Endodermal cell (in vitro differentiated cells): ENCODE data around the gene PFN3. TPM values are rescaled to one million over a fixed set of nuclear protein-coding genes. Genes with fewer than 3 reads are reported as not detected.

Source experiments
- DNase-seq: peaks from one replicate; pipeline ENCODE4 v3.0.0-alpha.2; 2017
- H3K27ac ChIP-seq: 2 replicates; pipeline ENCODE4 v1.5.1; 2013; ENCODE audit warnings: mild to moderate bottlenecking, low read depth, low read length, moderate library complexity
- H3K27me3 ChIP-seq: 2 replicates; pipeline ENCODE4 v1.6.1; 2013; ENCODE audit warnings: mild to moderate bottlenecking, low read length, moderate library complexity; ENCODE audit not compliant: insufficient read depth, control insufficient read depth, poor library complexity, severe bottlenecking
- H3K36me3 ChIP-seq: 2 replicates; pipeline ENCODE4 v1.7.0; 2013; ENCODE audit warnings: mild to moderate bottlenecking, low read length, moderate library complexity; ENCODE audit not compliant: control insufficient read depth, insufficient read depth
- H3K4me1 ChIP-seq: one replicate; pipeline ENCODE4 v1.7.0; 2013; ENCODE audit warnings: low read length; ENCODE audit not compliant: control insufficient read depth, insufficient read depth
- H3K4me3 ChIP-seq: 2 replicates; pipeline ENCODE4 v1.5.1; 2013; ENCODE audit warnings: mild to moderate bottlenecking, low read length, moderate library complexity
- H3K9ac ChIP-seq: 2 replicates; pipeline ENCODE4 v1.6.1; 2013; ENCODE audit warnings: mild to moderate bottlenecking, low read length, moderate library complexity; ENCODE audit not compliant: poor library complexity, severe bottlenecking; ENCODE audit errors: extremely low read depth
- H3K9me3 ChIP-seq: 2 replicates; pipeline ENCODE4 v1.6.1; 2013; ENCODE audit warnings: mild to moderate bottlenecking, low read length, moderate library complexity; ENCODE audit not compliant: control insufficient read depth
- H3K27ac Mint-ChIP-seq: 2 replicates; pipeline ENCODE4 v1.8.0; 2020; ENCODE audit warnings: mixed read lengths
- H3K27me3 Mint-ChIP-seq: 2 replicates; pipeline ENCODE4 v1.8.0; 2021; ENCODE audit warnings: mild to moderate bottlenecking, mixed read lengths; ENCODE audit not compliant: insufficient read depth
- H3K36me3 Mint-ChIP-seq: 2 replicates; pipeline ENCODE4 v1.8.0; 2020; ENCODE audit warnings: low read depth, mixed read lengths
- H3K4me1 Mint-ChIP-seq: 2 replicates; pipeline ENCODE4 v1.8.0; 2020; ENCODE audit warnings: mixed read lengths
- H3K4me3 Mint-ChIP-seq: 2 replicates; pipeline ENCODE4 v1.8.0; 2020; ENCODE audit warnings: mild to moderate bottlenecking, moderate library complexity, mixed read lengths
- H3K9me3 Mint-ChIP-seq: 2 replicates; pipeline ENCODE4 v1.8.0; 2020; ENCODE audit warnings: mild to moderate bottlenecking, mixed read lengths
- CTCF ChIP-seq: fragments of 200-600 bp; sonication (generic); conservative IDR thresholded peaks from 2 replicates; pipeline ENCODE4 v1.5.0; 2021; ENCODE audit warnings: antibody characterized with exemption, mild to moderate bottlenecking
- WGBS, 2 experiments: methylation state at CpG; one replicate each; pipeline versions ENCODE4 v1.1.5 to v1.1.7; 2013; ENCODE audit warnings: missing lambda C conversion rate in 2 of 2, mixed read lengths in 1 of 2; ENCODE audit not compliant: insufficient coverage in 1 of 2, insufficient read length in 1 of 2; 5-methylcytosine and 5-hydroxymethylcytosine counted together
- total RNA-seq, 2 donors: library from RNA; stranded (reverse); fragmentation: NEBNext Ultra II Directional in 1 of 2; extraction: Animal tissue kit (Norgen Biotek cat#: 25700) in 1 of 2; gene quantifications; 2 replicates in 1 of 2; 3 replicates in 1 of 2; pipeline ENCODE4 v1.2.1, GENCODE V29; 2021

PFN3 gene
- total RNA-seq, 2 donors from 2014 or later: not detected

DNA sequence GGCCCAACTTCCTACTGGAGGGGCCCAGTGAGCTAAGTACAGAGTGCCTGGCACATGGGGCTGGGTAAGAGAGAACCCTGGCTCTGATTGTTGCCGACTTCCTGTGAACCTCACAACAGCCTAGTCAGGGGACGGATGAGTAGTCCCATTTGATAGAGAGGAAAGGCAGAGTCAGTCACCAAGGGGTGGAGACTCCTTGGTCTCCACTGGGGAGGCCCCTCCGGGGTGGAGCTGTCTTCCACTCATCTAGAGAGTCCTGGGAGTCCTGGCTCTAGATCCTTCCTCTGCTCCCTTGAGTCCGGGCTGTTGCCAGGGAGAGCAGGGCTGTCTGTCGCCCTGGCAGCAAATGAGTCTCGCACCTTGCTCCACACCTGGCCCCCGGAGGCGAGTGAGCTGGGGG, 34.0 kb upstream of the PFN3 start:
- Mint-ChIP-seq H3K4me3 (no peak overlapping the region), H3K9me3 (no peaks in the 10 kb centered on the region), H3K27me3 (no peaks in the 10 kb centered on the region), H3K36me3 (peaks cover 49% of the 10 kb centered on the region), H3K27ac (no peak overlapping the region), H3K4me1 (no peaks in the 10 kb centered on the region)
- Histone ChIP-seq H3K4me3 (no peak overlapping the region), H3K4me1 (no peaks in the 10 kb centered on the region), H3K27ac (no peak overlapping the region), H3K36me3 (peaks cover 41% of the 10 kb centered on the region), H3K9ac (no peak overlapping the region), H3K27me3 (no peaks in the 10 kb centered on the region), H3K9me3 (no peaks in the 10 kb centered on the region)
- WGBS, 2 experiments: 91% methylated on average over 6 to 8 of the region's 8 CpGs
- DNase-seq: no peak
- TF ChIP-seq CTCF: no peak

GRCh38 chr5:177433658-177434217, 33.3 kb upstream of the PFN3 start:
- Mint-ChIP-seq H3K4me1 (no peaks in the 10 kb centered on the region), H3K4me3 (no peak overlapping the region)
- 93 to 97% methylated on average over 21 to 29 of the region's 29 CpGs for WGBS, 2 experiments

GRCh38 chr5:177432839-177433657, 32.6 kb upstream of the PFN3 start:
- H3K27me3 Mint-ChIP-seq: no peaks in the 10 kb centered on the region
- no peak for DNase-seq
- no peaks in the 10 kb centered on the region for H3K4me1 Mint-ChIP-seq
- Histone ChIP-seq H3K36me3 (peaks cover 31% of the 10 kb centered on the region), H3K27ac (no peak overlapping the region), H3K9me3 (no peaks in the 10 kb centered on the region), H3K27me3 (no peaks in the 10 kb centered on the region), H3K9ac (no peak overlapping the region), H3K4me3 (no peak overlapping the region), H3K4me1 (no peaks in the 10 kb centered on the region)
- H3K4me3 Mint-ChIP-seq: no peak overlapping the region
- no peak for TF ChIP-seq CTCF
- no peaks in the 10 kb centered on the region for H3K9me3 Mint-ChIP-seq
- H3K27ac Mint-ChIP-seq: no peak overlapping the region
- peaks cover 37% of the 10 kb centered on the region for H3K36me3 Mint-ChIP-seq
- 89 to 96% methylated on average over 14 to 25 of the region's 25 CpGs for WGBS, 2 experiments

More at GRCh38 chr5:177433658-177434217, 33.3 kb upstream of the PFN3 start:
- peaks cover 44% of the 10 kb centered on the region for H3K36me3 Mint-ChIP-seq
- no peak overlapping the region for H3K27ac ChIP-seq
- no peak for TF ChIP-seq CTCF
- H3K4me3 ChIP-seq: no peak overlapping the region
- H3K4me1 ChIP-seq: no peaks in the 10 kb centered on the region
- peaks cover 37% of the 10 kb centered on the region for H3K36me3 ChIP-seq
- H3K9me3 Mint-ChIP-seq: no peaks in the 10 kb centered on the region
- H3K9ac ChIP-seq: no peak overlapping the region
- no peaks in the 10 kb centered on the region for H3K9me3 ChIP-seq
- DNase-seq: no peak
- no peaks in the 10 kb centered on the region for H3K27me3 ChIP-seq
- H3K27ac Mint-ChIP-seq: no peak overlapping the region
- H3K27me3 Mint-ChIP-seq: no peaks in the 10 kb centered on the region
